ENCODE data around the gene PLCH2. TPM values are rescaled to one million over a fixed set of nuclear protein-coding genes. Genes with fewer than 3 reads are reported as not detected.

PLCH2 gene
- total and polyA plus RNA-seq, 9 of the 15 experiments (the other 6 are each of a cell fraction or from before 2014, with no cell fraction given) = 0.16 TPM; not detected in 8

- no peak for TF ChIP-seq CHD4 (IDR thresholded peaks at IDR 0.05; ENCODE audit: insufficient read depth, insufficient replicate concordance, low read depth, low read length, poor library complexity, severe bottlenecking)
- TF ChIP-seq ZNF764 (CRISPR knock-in tag; IDR thresholded peaks at IDR 0.05; ENCODE audit: low read depth) = no peak
- TF ChIP-seq, protein P1, sequence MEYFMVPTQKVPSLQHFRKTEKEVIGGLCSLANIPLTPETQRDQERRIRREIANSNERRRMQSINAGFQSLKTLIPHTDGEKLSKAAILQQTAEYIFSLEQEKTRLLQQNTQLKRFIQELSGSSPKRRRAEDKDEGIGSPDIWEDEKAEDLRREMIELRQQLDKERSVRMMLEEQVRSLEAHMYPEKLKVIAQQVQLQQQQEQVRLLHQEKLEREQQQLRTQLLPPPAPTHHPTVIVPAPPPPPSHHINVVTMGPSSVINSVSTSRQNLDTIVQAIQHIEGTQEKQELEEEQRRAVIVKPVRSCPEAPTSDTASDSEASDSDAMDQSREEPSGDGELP (CRISPR knock-in tag; IDR thresholded peaks at IDR 0.05; ENCODE audit: borderline replicate concordance) = peak; percentile 66; the same call in 1 of the 2 replicates
- TF ChIP-seq ZBED1 (IDR thresholded peaks at IDR 0.05) = no peak
- no peak for TF ChIP-seq HNRNPUL1 (IDR thresholded peaks at IDR 0.05; ENCODE audit: low read length)
- no peak for TF ChIP-seq RBM39 (optimal IDR thresholded peaks at IDR 0.05; ENCODE audit: low read depth, low read length)
- no peak for TF ChIP-seq PPARD (CRISPR knock-in tag; IDR thresholded peaks at IDR 0.05)
- TF ChIP-seq, protein P2, sequence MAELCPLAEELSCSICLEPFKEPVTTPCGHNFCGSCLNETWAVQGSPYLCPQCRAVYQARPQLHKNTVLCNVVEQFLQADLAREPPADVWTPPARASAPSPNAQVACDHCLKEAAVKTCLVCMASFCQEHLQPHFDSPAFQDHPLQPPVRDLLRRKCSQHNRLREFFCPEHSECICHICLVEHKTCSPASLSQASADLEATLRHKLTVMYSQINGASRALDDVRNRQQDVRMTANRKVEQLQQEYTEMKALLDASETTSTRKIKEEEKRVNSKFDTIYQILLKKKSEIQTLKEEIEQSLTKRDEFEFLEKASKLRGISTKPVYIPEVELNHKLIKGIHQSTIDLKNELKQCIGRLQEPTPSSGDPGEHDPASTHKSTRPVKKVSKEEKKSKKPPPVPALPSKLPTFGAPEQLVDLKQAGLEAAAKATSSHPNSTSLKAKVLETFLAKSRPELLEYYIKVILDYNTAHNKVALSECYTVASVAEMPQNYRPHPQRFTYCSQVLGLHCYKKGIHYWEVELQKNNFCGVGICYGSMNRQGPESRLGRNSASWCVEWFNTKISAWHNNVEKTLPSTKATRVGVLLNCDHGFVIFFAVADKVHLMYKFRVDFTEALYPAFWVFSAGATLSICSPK (IDR thresholded peaks at IDR 0.05; ENCODE audit: borderline replicate concordance) = no peak
- no peak; the same call in 1 of the 2 replicates for TF ChIP-seq ZC3H11A (IDR thresholded peaks at IDR 0.05; ENCODE audit: low read depth, low read length)
- TF ChIP-seq, protein P3, sequence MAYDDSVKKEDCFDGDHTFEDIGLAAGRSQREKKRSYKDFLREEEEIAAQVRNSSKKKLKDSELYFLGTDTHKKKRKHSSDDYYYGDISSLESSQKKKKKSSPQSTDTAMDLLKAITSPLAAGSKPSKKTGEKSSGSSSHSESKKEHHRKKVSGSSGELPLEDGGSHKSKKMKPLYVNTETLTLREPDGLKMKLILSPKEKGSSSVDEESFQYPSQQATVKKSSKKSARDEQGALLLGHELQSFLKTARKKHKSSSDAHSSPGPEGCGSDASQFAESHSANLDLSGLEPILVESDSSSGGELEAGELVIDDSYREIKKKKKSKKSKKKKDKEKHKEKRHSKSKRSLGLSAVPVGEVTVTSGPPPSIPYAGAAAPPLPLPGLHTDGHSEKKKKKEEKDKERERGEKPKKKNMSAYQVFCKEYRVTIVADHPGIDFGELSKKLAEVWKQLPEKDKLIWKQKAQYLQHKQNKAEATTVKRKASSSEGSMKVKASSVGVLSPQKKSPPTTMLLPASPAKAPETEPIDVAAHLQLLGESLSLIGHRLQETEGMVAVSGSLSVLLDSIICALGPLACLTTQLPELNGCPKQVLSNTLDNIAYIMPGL (CRISPR knock-in tag; IDR thresholded peaks at IDR 0.05) = no peak
- TF ChIP-seq ZNF586 (CRISPR knock-in tag; conservative IDR thresholded peaks at IDR 0.05) = no peak
- TF ChIP-seq MCM2 (IDR thresholded peaks at IDR 0.05; ENCODE audit: low read depth) = no peak
- TF ChIP-seq CBFA2T2 (conservative IDR thresholded peaks at IDR 0.05) = no peak
- TF ChIP-seq CC2D1A (IDR thresholded peaks at IDR 0.05) = no peak
- no peak for TF ChIP-seq FOSL1 (tag; conservative IDR thresholded peaks at IDR 0.05)
- no peak for TF ChIP-seq PTTG1 (tag; IDR thresholded peaks at IDR 0.05; ENCODE audit: low read depth)
- TF ChIP-seq MCM5 (IDR thresholded peaks at IDR 0.05; ENCODE audit: low read depth) = no peak
- peak; percentile 98 for TF ChIP-seq CXXC5 (CRISPR knock-in tag; IDR thresholded peaks at IDR 0.05)
- TF ChIP-seq NBN (IDR thresholded peaks at IDR 0.05; ENCODE audit: low read depth) = no peak
- TF ChIP-seq SMARCE1 (IDR thresholded peaks at IDR 0.05) = no peak
- no peak for TF ChIP-seq NELFE (IDR thresholded peaks at IDR 0.05; ENCODE audit: insufficient read depth, insufficient read length)
- TF ChIP-seq RBM22 (IDR thresholded peaks at IDR 0.05; ENCODE audit: low read depth, low read length, poor library complexity, severe bottlenecking) = no peak
- TF ChIP-seq ZBTB9 (CRISPR knock-in tag; IDR thresholded peaks at IDR 0.05) = peak; percentile 97
- 0 out of 4 replicates have a peak, but pooled peaks of 1 of the 2 experiments have one; percentile 45 for TF ChIP-seq TBL1XR1 (IDR thresholded peaks at IDR 0.05; ENCODE audit: low read length in 2 of 2)
These were observed 50.1 kb downstream of the PLCH2 start, which contains the start of gene PANK4 (continued) for GRCh38 chr1:2525920-2526823.
